Right ventricle myocardium superior (tissue), 1 donor: Measurements from ENCODE around the gene DNLZ. TPM values are rescaled to one million over a fixed set of nuclear protein-coding genes. Genes with fewer than 3 reads are reported as not detected.
"Not testable (repeated sequence)": the region's sequence is repeated elsewhere in the genome, so short reads cannot be mapped to it uniquely, and the experiment has no call there.

Experiments
- ATAC-seq: fragments of 200-7000 bp; cut with Tn5 transposase; one replicate; pipeline ENCODE4 v1.9.1; 2020; ENCODE audit warnings: mild to moderate bottlenecking; ENCODE audit not compliant: poor library complexity
- DNase-seq: peaks from one replicate; pipeline ENCODE4 v3.0.0-alpha.2; 2020
- intact Hi-C: fragments of 100-400 bp; cut with DNase I; formaldehyde crosslinking; loops from one replicate; pipeline ENCODE4 v1.11.2; 2022
- total RNA-seq: library from RNA; stranded (reverse); fragmentation: NEBNext Ultra II Directional; extraction: Animal tissue kit (Norgen Biotek cat#: 25700); gene quantifications from one replicate; pipeline ENCODE4 v1.2.1, GENCODE V29; 2021
- donor health status: DM: no; HTN: yes; CAD: no; lungs with severe emphysema.

The DNLZ gene
- total RNA-seq, 1 donor from 2014 or later = 39.9 TPM

GRCh38 chr9:136327304-136327974 is 36.1 kb downstream of the DNLZ start, which contains the start of gene GPSM1:
GPSM1 (plus strand) TSS chr9:136327539; CDS start chr9:136327696, 157 bp downstream.
- intact Hi-C loops = no loop called here
- DNase-seq (peak; percentile 77), ATAC-seq (peak; percentile 33)

GRCh38 chr9:136326761-136327303 is 36.7 kb downstream of the DNLZ start:
- intact Hi-C loops = no loop called here
- DNase-seq (no peak), ATAC-seq (no peak)

- DNase-seq (no peak), ATAC-seq (peak; percentile 4)
- intact Hi-C loops = no loop called here
Observed at GRCh38 chr9:136326061-136326760, 37.3 kb downstream of the DNLZ start.

GRCh38 chr9:136325358-136325757 is 38.2 kb downstream of the DNLZ start:
- intact Hi-C loops = no loop called here
- DNase-seq = no peak
- ATAC-seq = no peak

- ATAC-seq (peak; percentile 83), DNase-seq (peak; percentile 85)
- intact Hi-C loops = no loop called here
Observed at GRCh38 chr9:136324501-136325300, 38.8 kb downstream of the DNLZ start.

- intact Hi-C loops = no loop called here
- DNase-seq = no peak
Observed at GRCh38 chr9:136323371-136323789, 40.2 kb downstream of the DNLZ start.

GRCh38 chr9:136322756-136323330 is 40.7 kb downstream of the DNLZ start:
- no peak for DNase-seq
- no peak for ATAC-seq
- intact Hi-C loops = no loop called here

More at GRCh38 chr9:136323371-136323789, 40.2 kb downstream of the DNLZ start:
- no peak for ATAC-seq

GRCh38 chr9:136321561-136321960 is 42.0 kb downstream of the DNLZ start:
- DNase-seq (no peak), ATAC-seq (no peak)
- intact Hi-C loops = no loop called here

GRCh38 chr9:136320972-136321371 is 42.6 kb downstream of the DNLZ start:
- DNase-seq, intact Hi-C loops, ATAC-seq: not testable (repeated sequence)

- ATAC-seq, DNase-seq, intact Hi-C loops: not testable (repeated sequence)
Observed at GRCh38 chr9:136319955-136320354, 43.6 kb downstream of the DNLZ start.

GRCh38 chr9:136319244-136319643 is 44.3 kb downstream of the DNLZ start:
- ATAC-seq, DNase-seq, intact Hi-C loops: not testable (repeated sequence)

GRCh38 chr9:136318776-136319241 is 44.7 kb downstream of the DNLZ start:
- no peak for DNase-seq

GRCh38 chr9:136318111-136318775 is 45.3 kb downstream of the DNLZ start:
- DNase-seq (no peak), ATAC-seq (no peak)
- intact Hi-C loops = no loop called here

More at GRCh38 chr9:136318776-136319241, 44.7 kb downstream of the DNLZ start:
- intact Hi-C loops = no loop called here
- ATAC-seq = no peak

GRCh38 chr9:136317695-136318094 is 45.8 kb downstream of the DNLZ start:
- no peak for ATAC-seq
- intact Hi-C loops = no loop called here
- no peak for DNase-seq

GRCh38 chr9:136316896-136317676 is 46.5 kb downstream of the DNLZ start:
- intact Hi-C loops = no loop called here
- DNase-seq (no peak), ATAC-seq (no peak)

GRCh38 chr9:136316271-136316751 is 47.2 kb downstream of the DNLZ start:
- intact Hi-C loops = no loop called here
- ATAC-seq (no peak), DNase-seq (no peak)

GRCh38 chr9:136314944-136315343 is 48.6 kb downstream of the DNLZ start:
- no peak for DNase-seq
- intact Hi-C loops = no loop called here
- ATAC-seq = no peak
